SK-N-SH (cell line): ENCODE results near the gene FAM20C. TPM values are rescaled to one million over a fixed set of nuclear protein-coding genes. Genes with fewer than 3 reads are reported as not detected.

Experiments
- CTCF ChIA-PET: fragments of 300-600, 350-600 bp; formaldehyde crosslinking; extraction: SDS; loops from one replicate; lab custom pipeline; 2021; lab: Yijun Ruan, JAX
- POLR2A ChIA-PET: fragments of 350-600 bp; sonication (Branson Sonifier 250); formaldehyde crosslinking; extraction: SDS; loops from one replicate; lab custom pipeline; 2020; ENCODE audit warnings: antibody characterized with exemption, inconsistent platforms; lab: Yijun Ruan, JAX
- DNase-seq: peaks from one replicate; pipeline ENCODE4 v3.0.0; 2012
- H2AFZ ChIP-seq: fragments of 200-600 bp; sonication (generic); 2 replicates; pipeline ENCODE4 v1.8.1; 2016; ENCODE audit warnings: antibody characterized with exemption, mild to moderate bottlenecking, low read depth
- H3F3A ChIP-seq: fragments of 200-600 bp; sonication (generic); replicated peaks from 2 replicates; pipeline ENCODE3; 2016; ENCODE audit warnings: antibody characterized with exemption, mild to moderate bottlenecking; ENCODE audit not compliant: insufficient read depth
- H3K27ac ChIP-seq, 2 experiments: fragments of 200-500 bp in 1 of 2; fragments of 200-600 bp in 1 of 2; sonication (Bioruptor generic) in 1 of 2; sonication (generic), shearing (Covaris generic) in 1 of 2; 2 replicates each; pipeline versions ENCODE4 v1.5.1 to v1.6.1; 2014 to 2016; ENCODE audit warnings: low read depth in 2 of 2, inconsistent platforms in 1 of 2, low read length in 1 of 2, mild to moderate bottlenecking in 1 of 2, mixed read lengths in 1 of 2
- H3K27me3 ChIP-seq: fragments of 200-600 bp; sonication (generic), shearing (Covaris generic); 2 replicates; pipeline ENCODE4 v1.6.1; 2016; ENCODE audit warnings: mixed run types; ENCODE audit not compliant: insufficient read depth
- H3K36me3 ChIP-seq, 2 experiments: fragments of 200-500 bp in 1 of 2; fragments of 200-600 bp in 1 of 2; sonication (Bioruptor generic) in 1 of 2; sonication (generic) in 1 of 2; replicated peaks in 1 of 2; 2 replicates each; pipeline versions ENCODE3 to v1.5.1; 2014 to 2016; ENCODE audit warnings: low read length in 1 of 2, mild to moderate bottlenecking in 1 of 2; ENCODE audit not compliant: insufficient read depth in 2 of 2, control insufficient read depth in 1 of 2
- H3K4me1 ChIP-seq, 2 experiments: fragments of 200-500 bp in 1 of 2; fragments of 200-600 bp in 1 of 2; sonication (Bioruptor generic) in 1 of 2; sonication (generic), shearing (Covaris generic) in 1 of 2; 2 replicates each; pipeline versions ENCODE4 v1.5.1 to v1.6.1; 2014 to 2016; ENCODE audit warnings: low read depth in 1 of 2, low read length in 1 of 2, mixed run types in 1 of 2; ENCODE audit not compliant: insufficient read depth in 2 of 2, control insufficient read depth in 1 of 2
- H3K4me2 ChIP-seq: fragments of 200-600 bp; sonication (generic), shearing (Covaris generic); 2 replicates; pipeline ENCODE4 v1.6.1; 2017; ENCODE audit warnings: mixed run types
- H3K4me3 ChIP-seq, 2 experiments: fragments of 200-500 bp in 1 of 2; fragments of 200-600 bp in 1 of 2; sonication (Bioruptor generic) in 1 of 2; sonication (generic), shearing (Covaris generic) in 1 of 2; 2 replicates each; pipeline versions ENCODE4 v1.5.1 to v1.8.1; 2014 to 2016; ENCODE audit warnings: low read depth in 2 of 2, inconsistent platforms in 1 of 2, low read length in 1 of 2, mild to moderate bottlenecking in 1 of 2, mixed read lengths in 1 of 2, moderate library complexity in 1 of 2
- H3K79me2 ChIP-seq: fragments of 200-600 bp; sonication (generic); 2 replicates; pipeline ENCODE4 v1.8.1; 2017; ENCODE audit warnings: mild to moderate bottlenecking; ENCODE audit not compliant: insufficient read depth
- H3K9ac ChIP-seq: fragments of 200-600 bp; sonication (generic); 2 replicates; pipeline ENCODE4 v1.6.1; 2017; ENCODE audit warnings: mixed run types
- H3K9me2 ChIP-seq: fragments of 200-600 bp; sonication (generic); 2 replicates; pipeline ENCODE4 v1.6.1; 2017; ENCODE audit warnings: mixed run types
- H3K9me3 ChIP-seq: fragments of 200-600 bp; sonication (generic); 2 replicates; pipeline ENCODE4 v1.6.1; 2017; ENCODE audit warnings: mixed run types, mild to moderate bottlenecking, moderate library complexity
- H4K20me1 ChIP-seq: fragments of 200-600 bp; sonication (generic); 2 replicates; pipeline ENCODE4 v1.6.1; 2017; ENCODE audit warnings: mild to moderate bottlenecking, mixed run types; ENCODE audit not compliant: insufficient read depth
- ELF1 ChIP-seq: IDR thresholded peaks from 2 replicates; pipeline ENCODE4 v1.4.0; 2012
- EP300 ChIP-seq, 2 experiments: IDR thresholded peaks; 2 replicates each; pipeline versions ENCODE4 v1.4.0 to v1.6.1; 2012; ENCODE audit warnings: borderline replicate concordance in 1 of 2, low read depth in 1 of 2, low read length in 1 of 2
- EZH2phosphoT487 ChIP-seq: fragments of 200-600 bp; sonication (generic); IDR thresholded peaks from 2 replicates; pipeline ENCODE4 v1.6.1; 2017; ENCODE audit warnings: low read depth, mixed run types, mild to moderate bottlenecking, antibody characterized with exemption, moderate library complexity, borderline replicate concordance
- FOXJ3 ChIP-seq: sonication (generic); formaldehyde crosslinking; IDR thresholded peaks from 2 replicates; pipeline ENCODE4 v1.5.1; 2020; ENCODE audit warnings: mild to moderate bottlenecking, missing genetic modification reagents
- FOXM1 ChIP-seq: IDR thresholded peaks from 2 replicates; pipeline ENCODE4 v1.4.0; 2012; ENCODE audit warnings: low read depth, mild to moderate bottlenecking
- GATA2 ChIP-seq: sonication (generic); formaldehyde crosslinking; IDR thresholded peaks from 2 replicates; pipeline ENCODE4 v1.5.0; 2020; ENCODE audit warnings: mild to moderate bottlenecking, missing genetic modification reagents
- MAX ChIP-seq: IDR thresholded peaks from 2 replicates; pipeline ENCODE4 v1.4.0; 2012; ENCODE audit warnings: low read depth
- RAD21 ChIP-seq: IDR thresholded peaks from 2 replicates; pipeline ENCODE4 v1.6.1; 2012; ENCODE audit warnings: mild to moderate bottlenecking, low read length
- RCOR1 ChIP-seq: fragments of 150-350 bp; IDR thresholded peaks from 2 replicates; pipeline ENCODE4 v1.6.1; 2017; ENCODE audit warnings: antibody characterized with exemption, low read length
- RXRA ChIP-seq: IDR thresholded peaks from 2 replicates; pipeline ENCODE4 v1.4.0; 2012; ENCODE audit warnings: low read depth, mild to moderate bottlenecking, borderline replicate concordance
- SIN3A ChIP-seq: IDR thresholded peaks from 2 replicates; pipeline ENCODE4 v1.6.1; 2012; ENCODE audit warnings: low read depth, mild to moderate bottlenecking, low read length, moderate library complexity, borderline replicate concordance
- SMC3 ChIP-seq: IDR thresholded peaks from 2 replicates; pipeline ENCODE4 v1.6.1; 2012; ENCODE audit warnings: low read depth, low read length, improper control_type of control experiment
- TAF1 ChIP-seq: IDR thresholded peaks from 2 replicates; pipeline ENCODE4 v1.6.1; 2012; ENCODE audit warnings: low read depth, mild to moderate bottlenecking, low read length, moderate library complexity, borderline replicate concordance
- TEAD4 ChIP-seq: IDR thresholded peaks from 2 replicates; pipeline ENCODE4 v1.4.0; 2012; ENCODE audit warnings: mild to moderate bottlenecking, borderline replicate concordance; ENCODE audit not compliant: insufficient read depth
- ZBTB33 ChIP-seq: IDR thresholded peaks from 2 replicates; pipeline ENCODE4 v1.4.0; 2012; ENCODE audit warnings: low read depth, borderline replicate concordance
- WGBS: methylation state at CpG from one replicate; pipeline ENCODE4 v1.1.6; 2017; ENCODE audit warnings: low lambda C conversion rate; 5-methylcytosine and 5-hydroxymethylcytosine counted together
- polyA plus RNA-seq, 3 experiments: library from polyadenylated mRNA; depleted of rRNA; stranded (reverse); fragments of >200 nt; gene quantifications; 2 replicates each; pipeline ENCODE4 v1.2.3, GENCODE V29; 2012
- TF ChIP-seq, protein P1 (sequence below): IDR thresholded peaks from 2 replicates; pipeline ENCODE4 v1.4.0; 2012; ENCODE audit warnings: low read depth, borderline replicate concordance
- TF ChIP-seq, protein P2 (sequence below): fragments of 150-350 bp; IDR thresholded peaks from 2 replicates; pipeline ENCODE4 v1.6.1; 2017; ENCODE audit warnings: antibody characterized with exemption, low read length, low read depth, borderline replicate concordance

The FAM20C gene
- polyA plus RNA-seq, 1 of the 3 experiments (the other 2 are of a cell fraction) = 12.7 TPM

DNA sequence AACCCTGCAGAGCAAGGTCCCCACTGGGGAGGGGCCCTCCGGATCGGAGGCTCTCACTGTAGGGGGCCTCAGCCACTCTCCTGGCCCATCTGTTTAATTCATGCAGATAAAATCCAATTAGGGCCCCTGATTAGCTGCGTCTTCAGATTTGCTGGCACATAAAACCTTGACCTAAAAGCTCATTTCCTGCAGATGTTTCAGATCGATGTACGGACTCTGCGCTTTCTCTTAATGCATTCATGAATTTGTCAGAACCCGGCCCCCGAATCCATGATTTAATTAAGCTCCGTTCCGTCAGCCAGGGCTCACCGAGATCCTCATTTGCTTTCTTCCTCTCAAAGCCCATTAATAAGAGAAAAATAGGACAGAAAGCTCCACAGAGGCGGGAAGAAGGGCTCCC is 57.6 kb downstream of the FAM20C start:
- Histone ChIP-seq H3K27me3 (no peaks in the 10 kb centered on the region), H3K9me2 (no peaks in the 10 kb centered on the region), H4K20me1 (no peaks in the 10 kb centered on the region), H3K9ac (no peak overlapping the region), H3F3A (no peaks in the 10 kb centered on the region), H3K4me3 (no peak overlapping the region), H3K79me2 (no peaks in the 10 kb centered on the region), H2AFZ (no peak overlapping the region), H3K4me2 (no peak overlapping the region), H3K36me3 (no peaks in the 10 kb centered on the region), H3K9me3 (no peaks in the 10 kb centered on the region), H3K4me1 (peaks cover 0 to 10% of the 10 kb centered on the region in 2 experiments; a peak in 2 of 4 replicates), H3K27ac (no peak overlapping the region)
- ChIA-PET CTCF (interaction anchor here (0.6 to 2.1 kb wide), 3 partner anchors 15 to 17 kb away, joined by 3 to 13 read pairs (median 6); no protein-coding TSS in a partner anchor), POLR2A (no interaction called here)
- peak; percentile 73 for DNase-seq
- 53% methylated on average over 10 of the region's 12 CpGs for WGBS
- TF ChIP-seq GATA2 (CRISPR knock-in tag) (0 out of 2 replicates have a peak, but pooled peaks have one; percentile 18), SIN3A (no peak)

DNA sequence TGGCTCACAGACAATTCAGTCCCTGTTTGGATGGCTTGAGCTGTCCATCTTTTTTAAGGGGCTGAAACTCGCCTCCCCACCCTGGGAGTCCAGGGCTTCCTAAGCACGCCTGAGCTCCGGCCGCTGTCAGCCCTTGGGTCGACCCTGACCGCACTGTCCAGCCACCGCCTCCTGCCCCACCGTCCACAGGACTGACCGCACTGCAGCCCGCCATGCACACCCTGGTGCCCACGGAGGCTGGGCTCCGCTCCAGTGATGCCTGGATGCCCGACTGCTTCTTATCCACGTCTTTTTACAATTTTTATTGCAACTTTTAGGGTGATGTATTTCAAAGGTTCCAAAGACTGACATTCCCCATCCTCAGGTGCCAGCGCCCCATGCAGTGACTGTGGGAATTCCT is 58.2 kb downstream of the FAM20C start:
- DNase-seq = no peak
- no peaks in the 10 kb centered on the region for H3K27me3 ChIP-seq
- H3K9me3 ChIP-seq = no peaks in the 10 kb centered on the region
- H3K27ac ChIP-seq = no peak overlapping the region
- H3K4me1 ChIP-seq = peaks cover 0 to 10% of the 10 kb centered on the region in 2 experiments; a peak in 2 of 4 replicates
- H2AFZ ChIP-seq = no peak overlapping the region
- WGBS = 85% methylated on average over 15 of the region's 15 CpGs
- H3K79me2 ChIP-seq = no peaks in the 10 kb centered on the region
- TF ChIP-seq RAD21 = no peak
- TF ChIP-seq FOXM1 = no peak
- TF ChIP-seq RCOR1 = no peak
- no peak for TF ChIP-seq GATA2 (CRISPR knock-in tag)
- TF ChIP-seq RXRA = no peak
- no peak for TF ChIP-seq EZH2phosphoT487
- TF ChIP-seq SIN3A = no peak
- no peak for TF ChIP-seq ZBTB33
- TF ChIP-seq, all 33 proteins: peak for 0
- Histone ChIP-seq H3K9me2 (no peaks in the 10 kb centered on the region), H3F3A (no peaks in the 10 kb centered on the region), H3K9ac (no peak overlapping the region), H3K4me3 (no peak overlapping the region), H3K4me2 (no peak overlapping the region), H3K36me3 (no peaks in the 10 kb centered on the region), H4K20me1 (no peaks in the 10 kb centered on the region)
- ChIA-PET CTCF (interaction anchor here (0.9 to 2.1 kb wide), 2 partner anchors 14 to 17 kb away, joined by 6 to 13 read pairs; no protein-coding TSS in a partner anchor), POLR2A (no interaction called here)

- Histone ChIP-seq H3K4me1 (peaks cover 0 to 10% of the 10 kb centered on the region in 2 experiments; a peak in 2 of 4 replicates), H3K9ac (no peak overlapping the region), H3F3A (no peaks in the 10 kb centered on the region), H3K36me3 (no peaks in the 10 kb centered on the region), H2AFZ (no peak overlapping the region), H3K4me3 (no peak overlapping the region), H3K79me2 (no peaks in the 10 kb centered on the region), H3K9me2 (no peaks in the 10 kb centered on the region), H3K27me3 (no peaks in the 10 kb centered on the region), H3K27ac (no peak overlapping the region), H4K20me1 (no peaks in the 10 kb centered on the region), H3K9me3 (no peaks in the 10 kb centered on the region), H3K4me2 (no peak overlapping the region)
- no peak for DNase-seq
- CTCF ChIA-PET = interaction anchor here (0.9 to 2.1 kb wide), 2 partner anchors 14 to 16 kb away, joined by 6 to 13 read pairs; no protein-coding TSS in a partner anchor
- POLR2A ChIA-PET = no interaction called here
- 88% methylated on average over 19 of the region's 20 CpGs for WGBS
- TF ChIP-seq SMC3 (no peak), RCOR1 (no peak), EP300 (IDR thresholded peaks at IDR 0.05; ENCODE audit: borderline replicate concordance in 1 of 2, low read depth in 1 of 2, low read length in 1 of 2) (no peak), TAF1 (no peak), FOXM1 (no peak), FOXJ3 (no peak), ELF1 (no peak), RAD21 (no peak), TEAD4 (no peak), MAX (no peak)
- TF ChIP-seq, protein P1, sequence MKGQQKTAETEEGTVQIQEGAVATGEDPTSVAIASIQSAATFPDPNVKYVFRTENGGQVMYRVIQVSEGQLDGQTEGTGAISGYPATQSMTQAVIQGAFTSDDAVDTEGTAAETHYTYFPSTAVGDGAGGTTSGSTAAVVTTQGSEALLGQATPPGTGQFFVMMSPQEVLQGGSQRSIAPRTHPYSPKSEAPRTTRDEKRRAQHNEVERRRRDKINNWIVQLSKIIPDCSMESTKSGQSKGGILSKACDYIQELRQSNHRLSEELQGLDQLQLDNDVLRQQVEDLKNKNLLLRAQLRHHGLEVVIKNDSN = no peak
- TF ChIP-seq, protein P2, sequence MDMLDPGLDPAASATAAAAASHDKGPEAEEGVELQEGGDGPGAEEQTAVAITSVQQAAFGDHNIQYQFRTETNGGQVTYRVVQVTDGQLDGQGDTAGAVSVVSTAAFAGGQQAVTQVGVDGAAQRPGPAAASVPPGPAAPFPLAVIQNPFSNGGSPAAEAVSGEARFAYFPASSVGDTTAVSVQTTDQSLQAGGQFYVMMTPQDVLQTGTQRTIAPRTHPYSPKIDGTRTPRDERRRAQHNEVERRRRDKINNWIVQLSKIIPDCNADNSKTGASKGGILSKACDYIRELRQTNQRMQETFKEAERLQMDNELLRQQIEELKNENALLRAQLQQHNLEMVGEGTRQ = no peak
These were observed 58.6 kb downstream of the FAM20C start for GRCh38 chr7:251005-251404.
